Mesodermal cell (in vitro differentiated cells): ENCODE results near the gene RHOBTB1.

ENCODE experiments used
- H3K27ac ChIP-seq: 2 replicates; pipeline ENCODE4 v1.7.0; 2013; ENCODE audit warnings: mild to moderate bottlenecking, low read depth, low read length, moderate library complexity; ENCODE audit not compliant: severe bottlenecking
- H3K36me3 ChIP-seq: 2 replicates; pipeline ENCODE4 v1.7.1; 2013; ENCODE audit warnings: mild to moderate bottlenecking, low read length, moderate library complexity; ENCODE audit not compliant: control insufficient read depth, insufficient read depth
- H3K4me1 ChIP-seq: one replicate; pipeline ENCODE4 v1.7.1; 2013; ENCODE audit warnings: mild to moderate bottlenecking, low read length; ENCODE audit not compliant: insufficient read depth, control insufficient read depth, poor library complexity, severe bottlenecking
- H3K4me3 ChIP-seq: 2 replicates; pipeline ENCODE4 v1.7.0; 2013; ENCODE audit warnings: low read length, control low read depth, mild to moderate bottlenecking; ENCODE audit not compliant: insufficient read depth, poor library complexity, severe bottlenecking; ENCODE audit errors: extremely low read depth
- H3K9me3 ChIP-seq: 2 replicates; pipeline ENCODE4 v1.7.1; 2013; ENCODE audit warnings: mild to moderate bottlenecking, low read length, moderate library complexity; ENCODE audit not compliant: control insufficient read depth
- WGBS, 2 experiments: methylation state at CpG; one replicate each; pipeline ENCODE4 v1.1.5; 2013; ENCODE audit warnings: missing lambda C conversion rate in 2 of 2; ENCODE audit not compliant: insufficient coverage in 2 of 2; 5-methylcytosine and 5-hydroxymethylcytosine counted together

Gene RHOBTB1

GRCh38 chr10:60954035-60954434, 10.1 kb upstream of the RHOBTB1 start:
- Histone ChIP-seq H3K36me3 (no peaks in the 10 kb centered on the region), H3K4me3 (no peak overlapping the region), H3K9me3 (no peaks in the 10 kb centered on the region), H3K27ac (no peak overlapping the region), H3K4me1 (peaks cover 13% of the 10 kb centered on the region)
- 89 to 100% methylated on average over 1 of the region's 1 CpG for WGBS, 2 experiments

GRCh38 chr10:60953420-60953819, 9.4 kb upstream of the RHOBTB1 start:
- H3K4me3 ChIP-seq: no peak overlapping the region
- H3K4me1 ChIP-seq: peaks cover 7% of the 10 kb centered on the region
- no peaks in the 10 kb centered on the region for H3K9me3 ChIP-seq
- WGBS, 2 experiments: no CpG with 5 or more reads among the region's 3 CpGs
- no peak overlapping the region for H3K27ac ChIP-seq
- no peaks in the 10 kb centered on the region for H3K36me3 ChIP-seq

GRCh38 chr10:60952846-60953220, 8.8 kb upstream of the RHOBTB1 start:
- Histone ChIP-seq H3K4me3 (no peak overlapping the region), H3K27ac (no peak overlapping the region), H3K36me3 (no peaks in the 10 kb centered on the region), H3K4me1 (peaks cover 7% of the 10 kb centered on the region), H3K9me3 (no peaks in the 10 kb centered on the region)
- 93% methylated on average over 3 of the region's 7 CpGs; no CpG with 5 or more reads in 1 of the 2 experiments for WGBS, 2 experiments

DNA sequence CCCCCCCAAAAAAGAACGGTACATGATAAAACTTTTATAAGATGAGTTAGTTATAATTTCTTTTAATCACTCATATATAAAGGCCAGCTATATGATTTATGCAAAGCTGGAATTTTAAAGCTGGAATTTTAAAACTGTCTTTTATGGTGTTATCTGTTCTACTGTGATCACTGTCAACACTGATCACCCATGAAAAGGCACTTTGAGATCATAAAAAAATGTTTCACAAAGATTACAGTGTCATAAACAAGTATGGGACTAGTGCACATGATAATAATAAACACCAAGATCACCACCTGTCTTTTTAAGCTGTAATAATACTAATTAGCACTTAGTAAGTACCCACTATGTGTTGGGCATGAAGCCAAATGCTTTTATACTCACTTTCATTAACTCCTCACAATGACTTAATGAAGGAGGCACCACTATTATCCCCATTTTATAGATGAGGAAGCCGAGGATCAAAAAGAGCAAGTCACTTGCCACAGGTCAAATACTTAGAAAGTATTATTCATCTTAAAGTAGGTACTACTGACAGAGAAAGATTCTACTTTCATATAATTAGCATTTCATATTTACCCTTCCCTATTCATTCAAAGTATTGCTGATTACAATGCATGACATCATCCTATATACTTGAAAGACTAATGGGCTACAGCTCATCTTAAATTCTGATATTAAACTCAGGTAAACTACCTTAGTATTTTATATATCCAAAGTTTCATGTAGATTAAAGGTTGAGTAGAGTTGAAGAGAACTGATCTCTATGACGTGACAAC, 8.3 kb upstream of the RHOBTB1 start:
- Histone ChIP-seq H3K36me3 (no peaks in the 10 kb centered on the region), H3K27ac (no peak overlapping the region), H3K4me3 (no peak overlapping the region), H3K9me3 (no peaks in the 10 kb centered on the region), H3K4me1 (peaks cover 7% of the 10 kb centered on the region)
- WGBS, 2 experiments: no CpG with 5 or more reads among the region's 3 CpGs

DNA sequence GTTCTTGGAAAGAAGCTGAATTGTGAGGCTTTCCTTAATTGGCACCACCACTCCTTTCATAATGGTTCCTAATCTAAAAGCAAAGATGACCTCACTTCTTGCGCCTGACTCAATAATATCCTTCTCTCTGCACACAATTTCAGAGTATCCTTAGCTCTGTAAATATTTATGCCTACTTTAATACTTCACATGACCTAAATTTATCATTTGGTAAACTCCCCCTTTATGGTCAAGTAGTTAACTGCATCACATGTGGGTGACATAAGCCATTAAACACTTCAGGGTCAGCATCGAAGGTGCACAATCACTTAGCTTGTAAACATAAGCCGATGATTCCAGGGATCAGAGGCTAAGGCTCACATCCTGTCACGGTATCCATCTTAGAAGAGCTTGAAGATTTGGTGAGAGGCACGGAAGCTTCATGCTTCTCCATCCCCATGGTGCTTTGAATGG, 7.3 kb upstream of the RHOBTB1 start:
- no peak overlapping the region for H3K27ac ChIP-seq
- 92 to 97% methylated on average over 5 of the region's 5 CpGs for WGBS, 2 experiments

GRCh38 chr10:60950300-60950699, 6.3 kb upstream of the RHOBTB1 start:
- Histone ChIP-seq H3K4me1 (no peaks in the 10 kb centered on the region), H3K27ac (no peak overlapping the region), H3K4me3 (no peak overlapping the region), H3K36me3 (no peaks in the 10 kb centered on the region), H3K9me3 (no peaks in the 10 kb centered on the region)
- no CpG with 5 or more reads among the region's 3 CpGs for WGBS, 2 experiments

More for the DNA sequence above, 7.3 kb upstream of the RHOBTB1 start:
- H3K36me3 ChIP-seq: no peaks in the 10 kb centered on the region
- no peaks in the 10 kb centered on the region for H3K9me3 ChIP-seq
- H3K4me1 ChIP-seq: peaks cover 7% of the 10 kb centered on the region
- no peak overlapping the region for H3K4me3 ChIP-seq

DNA sequence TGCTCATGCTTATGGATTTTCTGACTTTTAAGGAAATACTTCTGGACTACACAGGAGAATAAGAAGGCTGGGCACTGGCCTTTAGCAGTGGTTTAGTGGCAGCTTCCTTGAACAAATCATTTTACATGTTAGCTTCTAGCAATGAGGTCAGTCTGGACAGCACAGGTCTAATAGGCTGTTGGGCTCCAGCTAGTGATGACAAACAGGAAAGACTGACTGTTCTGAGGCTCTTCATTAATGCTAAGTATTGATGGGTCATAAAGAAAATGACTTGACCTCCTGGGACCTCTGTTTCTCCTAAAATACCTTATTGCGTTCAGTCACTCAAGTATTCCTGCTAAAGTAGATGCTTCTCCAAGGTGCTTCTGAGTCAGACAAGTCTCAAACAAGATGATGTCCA, 4.9 kb upstream of the RHOBTB1 start:
- Histone ChIP-seq H3K4me1 (no peaks in the 10 kb centered on the region), H3K9me3 (no peaks in the 10 kb centered on the region), H3K36me3 (no peaks in the 10 kb centered on the region), H3K27ac (no peak overlapping the region), H3K4me3 (no peak overlapping the region)
- WGBS, 2 experiments: 80 to 100% methylated on average over 1 of the region's 1 CpG

DNA sequence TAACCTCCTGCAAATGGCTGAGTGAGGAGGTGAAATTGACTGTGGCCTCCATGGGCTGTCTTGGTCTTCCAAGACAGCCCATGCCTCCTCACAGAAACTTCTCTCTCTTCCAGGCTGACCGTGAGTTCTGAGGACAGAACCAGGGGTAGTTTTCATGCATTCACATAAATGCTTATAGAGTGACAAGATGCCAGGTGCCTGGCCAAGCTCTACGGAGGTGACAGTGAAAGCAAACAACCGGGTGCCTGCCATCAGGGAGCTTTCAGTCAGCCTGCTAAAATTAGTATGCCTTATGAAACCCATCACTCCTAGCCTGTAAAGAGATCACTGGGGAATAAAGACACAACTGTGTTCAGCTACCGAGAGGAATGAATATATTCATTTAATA, 919 bp upstream of the RHOBTB1 start:
- Histone ChIP-seq H3K9me3 (no peaks in the 10 kb centered on the region), H3K36me3 (peaks cover 3% of the 10 kb centered on the region), H3K27ac (peak overlapping the region; percentile 98), H3K4me3 (peak overlapping the region; percentile 76), H3K4me1 (no peaks in the 10 kb centered on the region)
- WGBS, 2 experiments: 87 to 88% methylated on average over 3 of the region's 4 CpGs

GRCh38 chr10:60943316-60944057, 498 bp downstream of the RHOBTB1 start:
- H3K27ac ChIP-seq: peak overlapping the region; percentile 98
- peaks cover 9% of the 10 kb centered on the region for H3K36me3 ChIP-seq
- H3K4me1 ChIP-seq: peaks cover 4% of the 10 kb centered on the region
- WGBS, 2 experiments: 1% methylated on average over 37 to 41 of the region's 44 CpGs
- H3K9me3 ChIP-seq: no peaks in the 10 kb centered on the region
- peak overlapping the region; percentile 76 for H3K4me3 ChIP-seq

DNA sequence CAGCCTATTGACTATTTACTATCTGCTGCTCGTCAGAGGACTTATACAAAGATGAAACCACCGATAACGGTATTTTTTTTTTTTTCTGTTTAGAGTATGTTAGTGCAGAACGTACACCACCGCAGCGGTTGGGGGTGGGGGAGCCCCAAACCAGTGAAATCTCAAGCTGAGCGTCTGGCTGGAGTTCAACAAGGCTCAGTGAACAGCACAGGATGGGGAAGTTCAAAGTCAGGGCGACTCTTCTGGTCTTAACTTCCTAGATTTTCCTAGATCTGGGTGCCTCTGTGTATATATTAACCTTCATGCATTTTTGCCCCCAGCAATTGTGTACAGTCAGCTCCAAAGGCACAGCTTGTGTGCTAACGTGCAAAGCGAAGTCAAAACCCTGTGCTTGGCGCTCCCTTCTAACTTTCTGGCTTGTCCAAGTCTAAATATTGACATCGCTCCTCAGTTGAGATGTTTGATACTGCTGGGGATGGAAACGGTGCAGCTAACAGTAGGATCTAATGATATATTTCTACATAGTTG, 1.1 kb downstream of the RHOBTB1 start:
- Histone ChIP-seq H3K9me3 (no peaks in the 10 kb centered on the region), H3K27ac (peak overlapping the region; percentile 98), H3K4me1 (peaks cover 10% of the 10 kb centered on the region), H3K36me3 (peaks cover 14% of the 10 kb centered on the region), H3K4me3 (peak overlapping the region; percentile 76)
- 62 to 67% methylated on average over 8 to 9 of the region's 13 CpGs for WGBS, 2 experiments
